ENCODE results near the gene TOP3B.
A peak's percentile ranks its signal among the peaks of the same experiment; 100 is the strongest.

The TOP3B gene

DNA sequence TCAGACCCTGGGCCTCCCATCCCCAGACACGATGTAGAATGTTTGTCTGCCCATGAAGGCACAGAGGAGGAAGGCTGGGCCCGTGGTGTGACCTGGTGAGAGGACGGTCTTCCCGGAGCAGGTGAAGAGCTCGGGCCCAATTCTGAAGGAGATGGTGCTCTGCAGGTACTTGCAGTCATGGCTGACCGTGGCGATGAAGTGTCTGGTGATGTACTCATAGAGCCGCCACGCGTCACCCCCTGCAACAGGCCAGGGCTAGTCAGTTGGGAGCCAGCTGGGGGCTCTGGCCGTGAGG is 20.0 kb downstream of the TOP3B start:
- no peak for ATAC-seq
- TF ChIP-seq RARB (CRISPR knock-in tag; IDR thresholded peaks at IDR 0.05) (no peak), ZNF70 (CRISPR knock-in tag; IDR thresholded peaks at IDR 0.05) (no peak)

GRCh38 chr22:21961886-21962654 is 20.5 kb downstream of the TOP3B start:
- ATAC-seq: peak; percentile 40
- TF ChIP-seq TOX (CRISPR knock-in tag; IDR thresholded peaks at IDR 0.05; ENCODE audit: borderline replicate concordance): no peak
- TF ChIP-seq SNAI2 (CRISPR knock-in tag; IDR thresholded peaks at IDR 0.05): no peak
- TF ChIP-seq GLIS3 (CRISPR knock-in tag; IDR thresholded peaks at IDR 0.05): no peak
- TF ChIP-seq ZFP30 (CRISPR knock-in tag; IDR thresholded peaks at IDR 0.05): no peak
- TF ChIP-seq, protein P1, sequence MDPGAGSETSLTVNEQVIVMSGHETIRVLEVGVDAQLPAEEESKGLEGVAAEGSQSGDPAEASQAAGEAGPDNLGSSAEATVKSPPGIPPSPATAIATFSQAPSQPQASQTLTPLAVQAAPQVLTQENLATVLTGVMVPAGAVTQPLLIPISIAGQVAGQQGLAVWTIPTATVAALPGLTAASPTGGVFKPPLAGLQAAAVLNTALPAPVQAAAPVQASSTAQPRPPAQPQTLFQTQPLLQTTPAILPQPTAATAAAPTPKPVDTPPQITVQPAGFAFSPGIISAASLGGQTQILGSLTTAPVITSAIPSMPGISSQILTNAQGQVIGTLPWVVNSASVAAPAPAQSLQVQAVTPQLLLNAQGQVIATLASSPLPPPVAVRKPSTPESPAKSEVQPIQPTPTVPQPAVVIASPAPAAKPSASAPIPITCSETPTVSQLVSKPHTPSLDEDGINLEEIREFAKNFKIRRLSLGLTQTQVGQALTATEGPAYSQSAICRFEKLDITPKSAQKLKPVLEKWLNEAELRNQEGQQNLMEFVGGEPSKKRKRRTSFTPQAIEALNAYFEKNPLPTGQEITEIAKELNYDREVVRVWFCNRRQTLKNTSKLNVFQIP (CRISPR knock-in tag; IDR thresholded peaks at IDR 0.05; ENCODE audit: borderline replicate concordance, low read depth): no peak
- TF ChIP-seq PATZ1 (CRISPR knock-in tag; IDR thresholded peaks at IDR 0.05; ENCODE audit: borderline replicate concordance): no peak
- TF ChIP-seq RARB (CRISPR knock-in tag; IDR thresholded peaks at IDR 0.05): no peak
- no peak for TF ChIP-seq CREB5 (CRISPR knock-in tag; IDR thresholded peaks at IDR 0.05; ENCODE audit: low read depth)
- TF ChIP-seq CSDC2 (CRISPR knock-in tag; IDR thresholded peaks at IDR 0.05): no peak
- no peak for TF ChIP-seq ZFP3 (CRISPR knock-in tag; IDR thresholded peaks at IDR 0.05)

DNA sequence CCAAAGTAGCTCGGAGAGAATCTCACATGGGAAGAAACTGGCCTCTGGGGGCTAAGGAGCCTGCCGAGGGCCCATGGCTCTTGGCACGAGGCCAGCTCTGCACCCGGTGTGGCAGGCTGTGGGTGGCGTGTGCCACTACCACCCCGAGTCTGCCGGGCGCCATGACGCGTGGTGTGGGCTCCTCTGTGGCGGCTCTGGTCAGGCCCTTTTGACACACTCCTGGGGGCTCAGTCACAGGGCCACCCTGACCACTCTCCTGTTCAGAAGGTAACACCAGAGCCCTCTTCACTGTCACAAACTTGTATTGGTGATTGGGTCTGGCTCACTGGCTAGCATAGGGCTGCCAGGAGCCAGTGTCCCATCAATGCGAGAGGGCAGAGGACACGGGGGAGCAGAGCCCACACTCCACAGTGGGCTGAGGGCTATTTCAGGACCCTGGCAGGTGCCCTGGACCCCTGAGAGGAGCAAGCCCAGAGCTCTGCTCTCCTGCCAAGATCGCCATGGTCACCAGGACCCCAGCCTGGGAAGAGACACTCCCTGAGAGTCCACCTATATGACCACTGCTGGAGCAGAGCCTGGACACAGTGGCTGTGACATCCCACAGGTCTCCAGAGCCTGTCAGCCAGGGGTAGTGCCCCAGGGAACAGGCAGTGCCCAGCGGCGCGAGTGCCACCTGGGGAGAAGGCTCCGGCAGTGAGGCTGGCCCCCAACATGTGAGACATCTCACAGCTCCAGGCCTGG is 21.3 kb downstream of the TOP3B start:
- no peak for ATAC-seq
- TF ChIP-seq ZNF565 (CRISPR knock-in tag; conservative IDR thresholded peaks at IDR 0.05; ENCODE audit: low read depth) (no peak), ESRRG (CRISPR knock-in tag; IDR thresholded peaks at IDR 0.05) (no peak), ZFP30 (CRISPR knock-in tag; IDR thresholded peaks at IDR 0.05) (no peak), ZNF70 (CRISPR knock-in tag; IDR thresholded peaks at IDR 0.05) (no peak), TCF4 (CRISPR knock-in tag; IDR thresholded peaks at IDR 0.05; ENCODE audit: borderline replicate concordance) (no peak), PPARA (CRISPR knock-in tag; IDR thresholded peaks at IDR 0.05; ENCODE audit: borderline replicate concordance) (no peak), CREB5 (CRISPR knock-in tag; IDR thresholded peaks at IDR 0.05; ENCODE audit: low read depth) (no peak), ISL1 (CRISPR knock-in tag; IDR thresholded peaks at IDR 0.05) (no peak), CSRNP3 (CRISPR knock-in tag; IDR thresholded peaks at IDR 0.05) (no peak), ARNTL (CRISPR knock-in tag; IDR thresholded peaks at IDR 0.05; ENCODE audit: borderline replicate concordance, low read depth) (no peak), OSR1 (CRISPR knock-in tag; IDR thresholded peaks at IDR 0.05) (no peak), BACH2 (CRISPR knock-in tag; IDR thresholded peaks at IDR 0.05; ENCODE audit: borderline replicate concordance) (no peak), SNAI2 (CRISPR knock-in tag; IDR thresholded peaks at IDR 0.05) (no peak), CSDC2 (CRISPR knock-in tag; IDR thresholded peaks at IDR 0.05) (no peak), GLIS3 (CRISPR knock-in tag; IDR thresholded peaks at IDR 0.05) (no peak), ZFP3 (CRISPR knock-in tag; IDR thresholded peaks at IDR 0.05) (no peak), RARB (CRISPR knock-in tag; IDR thresholded peaks at IDR 0.05) (no peak)
- TF ChIP-seq, protein P2, sequence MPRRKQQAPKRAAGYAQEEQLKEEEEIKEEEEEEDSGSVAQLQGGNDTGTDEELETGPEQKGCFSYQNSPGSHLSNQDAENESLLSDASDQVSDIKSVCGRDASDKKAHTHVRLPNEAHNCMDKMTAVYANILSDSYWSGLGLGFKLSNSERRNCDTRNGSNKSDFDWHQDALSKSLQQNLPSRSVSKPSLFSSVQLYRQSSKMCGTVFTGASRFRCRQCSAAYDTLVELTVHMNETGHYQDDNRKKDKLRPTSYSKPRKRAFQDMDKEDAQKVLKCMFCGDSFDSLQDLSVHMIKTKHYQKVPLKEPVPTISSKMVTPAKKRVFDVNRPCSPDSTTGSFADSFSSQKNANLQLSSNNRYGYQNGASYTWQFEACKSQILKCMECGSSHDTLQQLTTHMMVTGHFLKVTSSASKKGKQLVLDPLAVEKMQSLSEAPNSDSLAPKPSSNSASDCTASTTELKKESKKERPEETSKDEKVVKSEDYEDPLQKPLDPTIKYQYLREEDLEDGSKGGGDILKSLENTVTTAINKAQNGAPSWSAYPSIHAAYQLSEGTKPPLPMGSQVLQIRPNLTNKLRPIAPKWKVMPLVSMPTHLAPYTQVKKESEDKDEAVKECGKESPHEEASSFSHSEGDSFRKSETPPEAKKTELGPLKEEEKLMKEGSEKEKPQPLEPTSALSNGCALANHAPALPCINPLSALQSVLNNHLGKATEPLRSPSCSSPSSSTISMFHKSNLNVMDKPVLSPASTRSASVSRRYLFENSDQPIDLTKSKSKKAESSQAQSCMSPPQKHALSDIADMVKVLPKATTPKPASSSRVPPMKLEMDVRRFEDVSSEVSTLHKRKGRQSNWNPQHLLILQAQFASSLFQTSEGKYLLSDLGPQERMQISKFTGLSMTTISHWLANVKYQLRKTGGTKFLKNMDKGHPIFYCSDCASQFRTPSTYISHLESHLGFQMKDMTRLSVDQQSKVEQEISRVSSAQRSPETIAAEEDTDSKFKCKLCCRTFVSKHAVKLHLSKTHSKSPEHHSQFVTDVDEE (CRISPR knock-in tag; IDR thresholded peaks at IDR 0.05): no peak

All from SK-N-SH treated with all-trans-retinoic acid at 6 μM for 48 hours (cell line).